Measurements from ENCODE around the gene HCN3.
"Not testable (repeated sequence)": the region's sequence is repeated elsewhere in the genome, so short reads cannot be mapped to it uniquely, and the experiment has no call there.

The HCN3 gene

GRCh38 chr1:155277070-155277901, at the start of gene HCN3:
Gene HCN3, plus strand, starts transcription at chr1:155277463. Its CDS starts 128 bp downstream, at chr1:155277591.
- TF ChIP-seq CTCF (IDR thresholded peaks at IDR 0.05; ENCODE audit: extremely low read depth, missing control alignments) = peak; percentile 41

GRCh38 chr1:155228096-155228427, 49.2 kb upstream of the HCN3 start:
- DNase-seq (ENCODE audit: low spot score) = no peak
- no peak for TF ChIP-seq CTCF (IDR thresholded peaks at IDR 0.05; ENCODE audit: extremely low read depth, missing control alignments)

More at GRCh38 chr1:155277070-155277901, at the start of gene HCN3:
- DNase-seq (ENCODE audit: low spot score) = peak; percentile 99

GRCh38 chr1:155231302-155231701, 46.0 kb upstream of the HCN3 start:
- not testable (repeated sequence) for DNase-seq (ENCODE audit: low spot score)

GRCh38 chr1:155232001-155232978, 45.0 kb upstream of the HCN3 start:
- not testable (repeated sequence) for DNase-seq (ENCODE audit: low spot score)

- DNase-seq (ENCODE audit: low spot score) = not testable (repeated sequence)
Observed at GRCh38 chr1:155233502-155233901, 43.8 kb upstream of the HCN3 start.

- DNase-seq (ENCODE audit: low spot score) = not testable (repeated sequence)
Observed at GRCh38 chr1:155235375-155235774, 41.9 kb upstream of the HCN3 start.

- TF ChIP-seq CTCF (IDR thresholded peaks at IDR 0.05; ENCODE audit: extremely low read depth, missing control alignments) = no peak
Observed at GRCh38 chr1:155236451-155236850, 40.8 kb upstream of the HCN3 start.

GRCh38 chr1:155241069-155241679, 36.1 kb upstream of the HCN3 start:
- no peak for TF ChIP-seq CTCF (IDR thresholded peaks at IDR 0.05; ENCODE audit: extremely low read depth, missing control alignments)
- DNase-seq (ENCODE audit: low spot score) = peak; percentile 72

More at GRCh38 chr1:155236451-155236850, 40.8 kb upstream of the HCN3 start:
- DNase-seq (ENCODE audit: low spot score) = no peak

GRCh38 chr1:155241841-155242264, 35.4 kb upstream of the HCN3 start:
- no peak for TF ChIP-seq CTCF (IDR thresholded peaks at IDR 0.05; ENCODE audit: extremely low read depth, missing control alignments)
- no peak for DNase-seq (ENCODE audit: low spot score)
